ENCODE measurements around the gene CEP57L1.

CEP57L1 gene

GRCh38 chr6:109153752-109154151 is 58.4 kb downstream of the CEP57L1 start:
- DNase-seq (ENCODE audit: low read depth), result no peak
- TF ChIP-seq POLR2A (IDR thresholded peaks at IDR 0.05; ENCODE audit: extremely low read depth, insufficient read length) (no peak), MYC (IDR thresholded peaks at IDR 0.05; ENCODE audit: low read depth, low read length) (no peak), CTCF (IDR thresholded peaks at IDR 0.05; ENCODE audit: low read depth, low read length) (no peak), MAX (IDR thresholded peaks at IDR 0.05; ENCODE audit: low read depth, low read length) (no peak)

GRCh38 chr6:109164331-109164730 is 69.0 kb downstream of the CEP57L1 start:
- no peak for TF ChIP-seq CTCF (IDR thresholded peaks at IDR 0.05; ENCODE audit: low read depth, low read length)
- no peak for TF ChIP-seq MAX (IDR thresholded peaks at IDR 0.05; ENCODE audit: low read depth, low read length)
- TF ChIP-seq MYC (IDR thresholded peaks at IDR 0.05; ENCODE audit: low read depth, low read length), result no peak
- no peak for TF ChIP-seq POLR2A (IDR thresholded peaks at IDR 0.05; ENCODE audit: extremely low read depth, insufficient read length)
- no peak for DNase-seq (ENCODE audit: low read depth)
- H3K4me3 ChIP-seq (ENCODE audit: low read depth, low read length), result no peak overlapping the region

More at GRCh38 chr6:109153752-109154151, 58.4 kb downstream of the CEP57L1 start:
- no peak overlapping the region for H3K4me3 ChIP-seq (ENCODE audit: low read depth, low read length)

GRCh38 chr6:109165392-109165974 is 70.2 kb downstream of the CEP57L1 start:
- H3K4me3 ChIP-seq (ENCODE audit: low read depth, low read length), result no peak overlapping the region
- no peak for TF ChIP-seq MAX (IDR thresholded peaks at IDR 0.05; ENCODE audit: low read depth, low read length)
- TF ChIP-seq CTCF (IDR thresholded peaks at IDR 0.05; ENCODE audit: low read depth, low read length), result no peak
- TF ChIP-seq MYC (IDR thresholded peaks at IDR 0.05; ENCODE audit: low read depth, low read length), result no peak
- TF ChIP-seq POLR2A (IDR thresholded peaks at IDR 0.05; ENCODE audit: extremely low read depth, insufficient read length), result no peak
- DNase-seq (ENCODE audit: low read depth), result peak; percentile 36

- H3K4me3 ChIP-seq (ENCODE audit: low read depth, low read length), result no peak overlapping the region
- TF ChIP-seq CTCF (IDR thresholded peaks at IDR 0.05; ENCODE audit: low read depth, low read length), result no peak
- no peak for TF ChIP-seq MAX (IDR thresholded peaks at IDR 0.05; ENCODE audit: low read depth, low read length)
- no peak for TF ChIP-seq MYC (IDR thresholded peaks at IDR 0.05; ENCODE audit: low read depth, low read length)
- no peak for TF ChIP-seq POLR2A (IDR thresholded peaks at IDR 0.05; ENCODE audit: extremely low read depth, insufficient read length)
- DNase-seq (ENCODE audit: low read depth), result no peak
Observed at GRCh38 chr6:109166673-109167072, 71.4 kb downstream of the CEP57L1 start.

- no peak for DNase-seq (ENCODE audit: low read depth)
- no peak overlapping the region for H3K4me3 ChIP-seq (ENCODE audit: low read depth, low read length)
- no peak for TF ChIP-seq CTCF (IDR thresholded peaks at IDR 0.05; ENCODE audit: low read depth, low read length)
- no peak for TF ChIP-seq MYC (IDR thresholded peaks at IDR 0.05; ENCODE audit: low read depth, low read length)
- TF ChIP-seq MAX (IDR thresholded peaks at IDR 0.05; ENCODE audit: low read depth, low read length), result no peak
- no peak for TF ChIP-seq POLR2A (IDR thresholded peaks at IDR 0.05; ENCODE audit: extremely low read depth, insufficient read length)
Observed at GRCh38 chr6:109167562-109167961, 72.3 kb downstream of the CEP57L1 start.
